H9 (cell line): ENCODE measurements around the gene FAF1. TPM values are rescaled to one million over a fixed set of nuclear protein-coding genes. Genes with fewer than 3 reads are reported as not detected.

Experiments used
- DNase-seq: peaks from one replicate; pipeline ENCODE4 v3.0.0-alpha.2; 2017
- H2AFZ ChIP-seq: one replicate; pipeline ENCODE4 v1.6.1; 2013; ENCODE audit warnings: mild to moderate bottlenecking, low read length, control low read depth, moderate library complexity
- H2AK5ac ChIP-seq: 2 replicates; pipeline ENCODE4 v1.6.1; 2013; ENCODE audit warnings: low read length, control low read depth, mixed read lengths; ENCODE audit not compliant: insufficient read length
- H2BK120ac ChIP-seq: one replicate; pipeline ENCODE4 v1.6.1; 2013; ENCODE audit warnings: low read depth, mild to moderate bottlenecking, low read length, control low read depth, inconsistent platforms; ENCODE audit not compliant: poor library complexity, severe bottlenecking
- H2BK12ac ChIP-seq: 2 replicates; pipeline ENCODE4 v1.6.1; 2013; ENCODE audit warnings: low read length, control low read depth, mixed read lengths, low read depth; ENCODE audit not compliant: insufficient read length
- H2BK15ac ChIP-seq: 2 replicates; pipeline ENCODE4 v1.6.1; 2013; ENCODE audit warnings: low read depth, low read length, control low read depth
- H2BK20ac ChIP-seq: one replicate; pipeline ENCODE4 v1.6.1; 2013; ENCODE audit warnings: low read depth, mild to moderate bottlenecking, low read length, control low read depth, inconsistent platforms; ENCODE audit not compliant: poor library complexity, severe bottlenecking
- H2BK5ac ChIP-seq: 2 replicates; pipeline ENCODE4 v1.6.1; 2013; ENCODE audit warnings: low read length, control low read depth, mixed read lengths; ENCODE audit not compliant: insufficient read length
- H3K14ac ChIP-seq: 2 replicates; pipeline ENCODE4 v1.6.1; 2013; ENCODE audit warnings: low read length, control low read depth; ENCODE audit not compliant: insufficient read depth
- H3K18ac ChIP-seq: 2 replicates; pipeline ENCODE4 v1.6.1; 2013; ENCODE audit warnings: low read depth, mild to moderate bottlenecking, mixed read lengths, low read length, control low read depth; ENCODE audit not compliant: insufficient read length
- H3K23ac ChIP-seq: 2 replicates; pipeline ENCODE4 v1.6.1; 2013; ENCODE audit warnings: low read length, control low read depth, mixed read lengths, low read depth; ENCODE audit not compliant: insufficient read length
- H3K23me2 ChIP-seq: 2 replicates; pipeline ENCODE4 v1.6.1; 2013; ENCODE audit warnings: low read depth, mild to moderate bottlenecking, mixed read lengths, low read length, control low read depth; ENCODE audit not compliant: insufficient read length, poor library complexity, severe bottlenecking
- H3K27ac ChIP-seq: 2 replicates; pipeline ENCODE4 v1.5.1; 2013; ENCODE audit warnings: low read length, control low read depth, mixed read lengths, low read depth; ENCODE audit not compliant: insufficient read length
- H3K27me3 ChIP-seq: 2 replicates; pipeline ENCODE4 v1.6.1; 2013; ENCODE audit warnings: low read length, control low read depth, inconsistent platforms; ENCODE audit not compliant: insufficient read depth
- H3K4ac ChIP-seq: 2 replicates; pipeline ENCODE4 v1.6.1; 2013; ENCODE audit warnings: low read depth, mild to moderate bottlenecking, control low read depth, inconsistent platforms, low read length, moderate library complexity
- H3K4me1 ChIP-seq: 2 replicates; pipeline ENCODE4 v1.6.1; 2013; ENCODE audit warnings: low read length, control low read depth, inconsistent platforms; ENCODE audit not compliant: insufficient read depth
- H3K4me2 ChIP-seq: 2 replicates; pipeline ENCODE4 v1.6.1; 2013; ENCODE audit warnings: low read length, control low read depth, mixed read lengths; ENCODE audit not compliant: insufficient read length, insufficient read depth
- H3K56ac ChIP-seq: 2 replicates; pipeline ENCODE4 v1.6.1; 2013; ENCODE audit warnings: low read depth, mild to moderate bottlenecking, mixed read lengths, low read length, control low read depth; ENCODE audit not compliant: insufficient read length
- H3K79me1 ChIP-seq: 2 replicates; pipeline ENCODE4 v1.6.1; 2013; ENCODE audit warnings: low read depth, mild to moderate bottlenecking, moderate library complexity, low read length, control low read depth, inconsistent platforms; ENCODE audit not compliant: insufficient read depth, poor library complexity, severe bottlenecking
- H3K79me2 ChIP-seq: 2 replicates; pipeline ENCODE4 v1.6.1; 2013; ENCODE audit warnings: low read length, control low read depth, inconsistent platforms; ENCODE audit not compliant: insufficient read depth
- H3K9ac ChIP-seq: 2 replicates; pipeline ENCODE4 v1.6.1; 2013; ENCODE audit warnings: low read length, control low read depth, mixed read lengths; ENCODE audit not compliant: insufficient read length; ENCODE audit errors: extremely low read depth
- H3K9me3 ChIP-seq: one replicate; pipeline ENCODE4 v1.6.1; 2013; ENCODE audit warnings: low read depth, low read length, inconsistent platforms; ENCODE audit not compliant: control insufficient read depth
- H3T11ph ChIP-seq: one replicate; pipeline ENCODE4 v1.6.1; 2013; ENCODE audit warnings: mild to moderate bottlenecking, low read length, control low read depth, inconsistent platforms
- H4K20me1 ChIP-seq: one replicate; pipeline ENCODE4 v1.6.1; 2013; ENCODE audit not compliant: control insufficient read depth, insufficient read length, insufficient read depth
- H4K5ac ChIP-seq: 2 replicates; pipeline ENCODE4 v1.6.1; 2013; ENCODE audit warnings: low read depth, mild to moderate bottlenecking, mixed read lengths, low read length, control low read depth; ENCODE audit not compliant: insufficient read length
- H4K8ac ChIP-seq: replicated peaks from 2 replicates; pipeline ENCODE4 v1.6.1; 2013; ENCODE audit warnings: low read length, control low read depth, mixed read lengths, low read depth; ENCODE audit not compliant: insufficient read length
- H4K91ac ChIP-seq: 2 replicates; pipeline ENCODE4 v1.6.1; 2013; ENCODE audit warnings: low read depth, mild to moderate bottlenecking, moderate library complexity, mixed read lengths, low read length, control low read depth; ENCODE audit not compliant: insufficient read length
- H3K27ac Mint-ChIP-seq, 3 experiments: 2 replicates in 2 of 3; 3 replicates in 1 of 3; pipeline ENCODE4 v1.8.0; 2020 to 2021; ENCODE audit warnings: mixed read lengths in 3 of 3, mild to moderate bottlenecking in 1 of 3, moderate library complexity in 1 of 3
- H3K27me3 Mint-ChIP-seq: 2 replicates; pipeline ENCODE4 v1.8.0; 2021; ENCODE audit warnings: low read depth, mild to moderate bottlenecking, moderate library complexity, mixed read lengths
- H3K36me3 Mint-ChIP-seq, 3 experiments: 2 replicates in 2 of 3; 3 replicates in 1 of 3; pipeline ENCODE4 v1.8.0; 2020 to 2021; ENCODE audit warnings: low read depth in 3 of 3, mixed read lengths in 3 of 3; ENCODE audit not compliant: insufficient read depth in 1 of 3
- H3K4me1 Mint-ChIP-seq, 2 experiments: 2 replicates each; pipeline ENCODE4 v1.8.0; 2020; ENCODE audit warnings: mixed read lengths in 2 of 2
- H3K4me3 Mint-ChIP-seq, 2 experiments: 2 replicates in 1 of 2; 3 replicates in 1 of 2; pipeline ENCODE4 v1.8.0; 2020 to 2021; ENCODE audit warnings: mild to moderate bottlenecking in 2 of 2, mixed read lengths in 2 of 2, moderate library complexity in 1 of 2
- H3K9me3 Mint-ChIP-seq, 2 experiments: 2 replicates in 1 of 2; 3 replicates in 1 of 2; pipeline ENCODE4 v1.8.0; 2020; ENCODE audit warnings: mild to moderate bottlenecking in 2 of 2, mixed read lengths in 2 of 2, moderate library complexity in 1 of 2
- CTCF ChIP-seq: fragments of 200-600 bp; sonication (generic); conservative IDR thresholded peaks from 3 replicates; pipeline ENCODE4 v1.8.0; 2021; ENCODE audit warnings: antibody characterized with exemption, mild to moderate bottlenecking
- WGBS: extraction: QIAGEN DNeasy Blood & Tissue Kit; methylation state at CpG from one replicate; pipeline ENCODE4 v1.1.7; 2013; ENCODE audit warnings: missing lambda C conversion rate, low lambda C conversion rate, mixed read lengths; ENCODE audit not compliant: insufficient read length; ENCODE audit errors: extremely low coverage; 5-methylcytosine and 5-hydroxymethylcytosine counted together
- total RNA-seq: library from RNA; stranded (reverse); gene quantifications from 2 replicates; pipeline ENCODE4 v1.2.1, GENCODE V29; 2021

The FAF1 gene
- total RNA-seq, 1 experiment from 2014 or later: 60.8 TPM

GRCh38 chr1:50656931-50657330, 303.1 kb downstream of the FAF1 start:
- peak overlapping the region in 1 of 3 experiments; percentile 44; a peak in 1 of 7 replicates for H3K27ac Mint-ChIP-seq
- Histone ChIP-seq H3K4ac (no peak overlapping the region), H3K18ac (no peak overlapping the region), H3K23ac (no peak overlapping the region), H2BK15ac (no peak overlapping the region), H3K4me2 (no peak overlapping the region), H3K56ac (no peak overlapping the region), H3K4me1 (no peaks in the 10 kb centered on the region), H4K20me1 (no peaks in the 10 kb centered on the region), H2AK5ac (no peak overlapping the region), H3K14ac (no peak overlapping the region), H3K23me2 (no peaks in the 10 kb centered on the region), H3T11ph (no peak overlapping the region), H2BK120ac (no peak overlapping the region), H4K91ac (no peak overlapping the region), H3K9ac (no peak overlapping the region), H3K79me1 (no peaks in the 10 kb centered on the region), H2BK12ac (no peak overlapping the region), H2AFZ (no peak overlapping the region), H3K27ac (no peak overlapping the region), H3K27me3 (no peaks in the 10 kb centered on the region), H4K5ac (no peak overlapping the region), H2BK20ac (no peak overlapping the region), H3K9me3 (no peaks in the 10 kb centered on the region), H3K79me2 (no peaks in the 10 kb centered on the region), H2BK5ac (no peak overlapping the region), H4K8ac (no peak overlapping the region)
- WGBS: no CpG with 5 or more reads among the region's 3 CpGs
- H3K4me3 Mint-ChIP-seq: no peak overlapping the region
- TF ChIP-seq CTCF: no peak
- H3K4me1 Mint-ChIP-seq: peaks cover 6 to 18% of the 10 kb centered on the region in 2 experiments
- no peak for DNase-seq
- H3K27me3 Mint-ChIP-seq: no peaks in the 10 kb centered on the region
- no peaks in the 10 kb centered on the region for H3K36me3 Mint-ChIP-seq
- H3K9me3 Mint-ChIP-seq: no peaks in the 10 kb centered on the region
